PFSK-1 (cell line): Measurements from ENCODE around the gene PARD3B.

Experiments used
- FOXP2 ChIP-seq: optimal IDR thresholded peaks from 2 replicates; pipeline ENCODE3; 2011; ENCODE audit warnings: borderline replicate concordance, control low read depth, inconsistent platforms; ENCODE audit not compliant: insufficient read depth; ENCODE audit errors: extremely low read length, extremely low read depth
- POLR2AphosphoS5 ChIP-seq: IDR thresholded peaks from 2 replicates; pipeline ENCODE4 v1.6.1; 2012; ENCODE audit warnings: low read depth, mild to moderate bottlenecking, control low read depth, low read length, moderate library complexity
- REST ChIP-seq, 2 experiments: IDR thresholded peaks; 2 replicates each; pipeline versions ENCODE4 v1.6.1 to v1.8.0; 2011 to 2012; ENCODE audit warnings: low read depth in 2 of 2, low read length in 2 of 2, control low read depth in 1 of 2, inconsistent platforms in 1 of 2, mild to moderate bottlenecking in 1 of 2, moderate library complexity in 1 of 2; ENCODE audit not compliant: insufficient read depth in 1 of 2
- TAF1 ChIP-seq: IDR thresholded peaks from 2 replicates; pipeline ENCODE4 v1.6.1; 2012; ENCODE audit warnings: low read length, control low read depth, borderline replicate concordance; ENCODE audit not compliant: insufficient read depth

- TF ChIP-seq POLR2AphosphoS5 = no peak
- no peak for TF ChIP-seq FOXP2
- no peak for TF ChIP-seq REST (IDR thresholded peaks at IDR 0.05; ENCODE audit: insufficient read depth in 1 of 2, low read depth in 2 of 2, low read length in 2 of 2)
- TF ChIP-seq TAF1 = no peak
Measured at GRCh38 chr2:205041472-205042130, 496.3 kb downstream of the PARD3B start.
